GM12878 (cell line): ENCODE measurements around the gene FASTK.

Experiments
- CHD2 ChIP-seq: IDR thresholded peaks from 2 replicates; pipeline ENCODE4 v1.6.1; 2011; ENCODE audit warnings: low read depth, low read length, improper control_type of control experiment, borderline replicate concordance
- CTCF ChIP-seq, 3 experiments: IDR thresholded peaks in 2 of 3; conservative IDR thresholded peaks in 1 of 3; 2 replicates each; pipeline ENCODE4 v1.5.1; 2011; ENCODE audit warnings: low read depth in 3 of 3, low read length in 3 of 3, mild to moderate bottlenecking in 3 of 3, control low read depth in 2 of 3, moderate library complexity in 2 of 3, inconsistent platforms in 1 of 3, mixed read lengths in 1 of 3; ENCODE audit not compliant: control insufficient read depth in 2 of 3, insufficient read depth in 1 of 3; ENCODE audit errors: extremely low read depth in 1 of 3
- EED ChIP-seq: sonication (generic); IDR thresholded peaks from 2 replicates; pipeline ENCODE4 v1.6.1; 2016; ENCODE audit warnings: antibody characterized with exemption, low read depth
- HSF1 ChIP-seq: fragments of 150-350 bp; IDR thresholded peaks from 2 replicates; pipeline ENCODE4 v1.6.1; 2014; ENCODE audit warnings: mild to moderate bottlenecking, low read depth, low read length
- KDM1A ChIP-seq: fragments of 200-600 bp; sonication (generic); IDR thresholded peaks from 2 replicates; pipeline ENCODE4 v1.6.1; 2016; ENCODE audit warnings: borderline replicate concordance
- NFYA ChIP-seq: IDR thresholded peaks from 2 replicates; pipeline ENCODE4 v1.6.1; 2011; ENCODE audit warnings: low read depth, mild to moderate bottlenecking, low read length, improper control_type of control experiment, borderline replicate concordance
- NRF1 ChIP-seq: conservative IDR thresholded peaks from 2 replicates; pipeline ENCODE4 v1.6.1; 2011; ENCODE audit warnings: mild to moderate bottlenecking, low read depth, low read length, improper control_type of control experiment
- POLR2AphosphoS5 ChIP-seq: IDR thresholded peaks from 2 replicates; pipeline ENCODE4 v1.6.1; 2011; ENCODE audit warnings: mild to moderate bottlenecking, low read length, inconsistent platforms
- STAT3 ChIP-seq: IDR thresholded peaks from 2 replicates; pipeline ENCODE4 v1.6.1; 2011; ENCODE audit warnings: low read depth, low read length, improper control_type of control experiment
- TAF1 ChIP-seq: IDR thresholded peaks from 2 replicates; pipeline ENCODE4 v1.6.1; 2011; ENCODE audit warnings: mild to moderate bottlenecking, low read depth, low read length, borderline replicate concordance
- TCF12 ChIP-seq: IDR thresholded peaks from 2 replicates; pipeline ENCODE4 v1.6.1; 2011; ENCODE audit warnings: low read depth, mild to moderate bottlenecking, low read length
- USF2 ChIP-seq: IDR thresholded peaks from 2 replicates; pipeline ENCODE4 v1.6.1; 2011; ENCODE audit warnings: low read depth, low read length, improper control_type of control experiment, borderline replicate concordance
- YY1 ChIP-seq: IDR thresholded peaks from 2 replicates; pipeline ENCODE4 v1.6.1; 2011; ENCODE audit warnings: low read depth, mild to moderate bottlenecking, low read length

- TF ChIP-seq EED = no peak
- no peak for TF ChIP-seq YY1
- TF ChIP-seq CHD2 = no peak
- TF ChIP-seq POLR2AphosphoS5 = no peak
- TF ChIP-seq STAT3 = no peak
- no peak for TF ChIP-seq CTCF (IDR thresholded peaks at IDR 0.05 in 2 of 3, conservative IDR thresholded peaks at IDR 0.05 in 1 of 3; ENCODE audit: control insufficient read depth in 2 of 3, extremely low read depth in 1 of 3, insufficient read depth in 1 of 3, low read depth in 3 of 3, low read length in 3 of 3)
- TF ChIP-seq HSF1 = no peak
- TF ChIP-seq NRF1 = no peak
- TF ChIP-seq USF2 = no peak
- no peak for TF ChIP-seq TCF12
- TF ChIP-seq TAF1 = no peak
- TF ChIP-seq NFYA = no peak
- no peak for TF ChIP-seq KDM1A
Measured at GRCh38 chr7:151053096-151053495, 27.5 kb downstream of the FASTK start.
